Uterus (tissue), 4 donors: ENCODE data around the gene NECAB2. TPM values are rescaled to one million over a fixed set of nuclear protein-coding genes. Genes with fewer than 3 reads are reported as not detected.

Experiments
- DNase-seq, 2 donors: peaks; one replicate each; pipeline ENCODE4 v3.0.0-alpha.2; 2019 to 2020
- H3K27ac ChIP-seq, 2 donors: fragments of 200-600 bp; sonication (generic); 1 replicate in 1 of 2; 2 replicates in 1 of 2; pipeline ENCODE4 v1.5.1; 2016 to 2018
- H3K27me3 ChIP-seq, 2 donors: fragments of 200-600 bp; sonication (generic); one replicate each; pipeline ENCODE4 v1.5.1; 2018 to 2019; ENCODE audit warnings: control low read depth in 1 of 2
- H3K36me3 ChIP-seq, 2 donors: fragments of 200-600 bp; sonication (generic); one replicate each; pipeline ENCODE4 v1.5.1; 2019; ENCODE audit warnings: control low read depth in 1 of 2
- H3K4me1 ChIP-seq, 2 donors: fragments of 200-600 bp; sonication (generic); one replicate each; pipeline ENCODE4 v1.5.1; 2018 to 2019; ENCODE audit warnings: control low read depth in 1 of 2
- H3K4me3 ChIP-seq, 2 donors: fragments of 200-600 bp; sonication (generic); 1 replicate in 1 of 2; 2 replicates in 1 of 2; pipeline ENCODE4 v1.5.1; 2018 to 2019; ENCODE audit warnings: mild to moderate bottlenecking in 1 of 2
- H3K9me3 ChIP-seq, 2 donors: fragments of 200-600 bp; sonication (generic); one replicate each; pipeline ENCODE4 v1.5.1; 2019; ENCODE audit warnings: control low read depth in 1 of 2
- CTCF ChIP-seq, 4 experiments: fragments of 200-600 bp in 2 of 4; fragments of 450-650 bp in 2 of 4; sonication (generic) in 2 of 4; IDR thresholded peaks; one replicate each; pipeline ENCODE4 v1.5.1; 2016 to 2019; ENCODE audit warnings: antibody characterized with exemption in 4 of 4, mild to moderate bottlenecking in 2 of 4, moderate library complexity in 1 of 4
- POLR2A ChIP-seq, 2 donors: fragments of 450-650 bp; IDR thresholded peaks; one replicate each; pipeline ENCODE4 v1.6.1; 2016; ENCODE audit warnings: antibody characterized with exemption in 2 of 2, mild to moderate bottlenecking in 1 of 2, moderate library complexity in 1 of 2
- intact Hi-C: fragments of 100-400 bp; cut with DNase I; formaldehyde crosslinking; loops from one replicate; pipeline ENCODE4 v1.15.1; 2023; ENCODE audit warnings: low total_unique reads
- total RNA-seq, 4 donors: library from RNA; depleted of rRNA in 3 of 4; stranded (reverse); fragments of >200 nt in 3 of 4; gene quantifications; one replicate each; pipeline versions ENCODE4 v1.1.0 to v1.2.4, GENCODE V29; 2014 to 2023
- donor health status: DM: yes; HTN: yes; CAD: no.

NECAB2 gene
- total RNA-seq, 4 donors from 2014 or later, result 1.1 to 1.4 TPM; not detected in 2

- Histone ChIP-seq H3K4me1 (no peaks in the 10 kb centered on the region), H3K9me3 (no peaks in the 10 kb centered on the region), H3K27ac (no peak overlapping the region), H3K36me3 (no peaks in the 10 kb centered on the region), H3K4me3 (no peak overlapping the region), H3K27me3 (no peaks in the 10 kb centered on the region)
- no peak for TF ChIP-seq CTCF (IDR thresholded peaks at IDR 0.05)
- TF ChIP-seq POLR2A (IDR thresholded peaks at IDR 0.05), result no peak
- intact Hi-C loops, result no loop called here
- no peak for DNase-seq
These were observed 26.7 kb downstream of the NECAB2 start for GRCh38 chr16:83994703-83995102.

- H3K27me3 ChIP-seq, result no peaks in the 10 kb centered on the region
- intact Hi-C loops, result no loop called here
- H3K9me3 ChIP-seq, result no peaks in the 10 kb centered on the region
- no peak for DNase-seq
- no peaks in the 10 kb centered on the region for H3K4me1 ChIP-seq
- H3K4me3 ChIP-seq, result no peak overlapping the region
- H3K27ac ChIP-seq, result no peak overlapping the region
- TF ChIP-seq CTCF (IDR thresholded peaks at IDR 0.05), result no peak
- TF ChIP-seq POLR2A (IDR thresholded peaks at IDR 0.05), result no peak
- no peaks in the 10 kb centered on the region for H3K36me3 ChIP-seq
These were observed 27.7 kb downstream of the NECAB2 start for GRCh38 chr16:83995754-83996153.

GRCh38 chr16:83996481-83997252, 28.6 kb downstream of the NECAB2 start:
- Histone ChIP-seq H3K9me3 (no peaks in the 10 kb centered on the region), H3K4me1 (no peaks in the 10 kb centered on the region), H3K27me3 (no peaks in the 10 kb centered on the region), H3K27ac (no peak overlapping the region), H3K4me3 (no peak overlapping the region), H3K36me3 (no peaks in the 10 kb centered on the region)
- TF ChIP-seq CTCF (IDR thresholded peaks at IDR 0.05) (no peak), POLR2A (IDR thresholded peaks at IDR 0.05) (no peak)
- intact Hi-C loops, result no loop called here
- no peak for DNase-seq

GRCh38 chr16:83998091-83998490, 30.0 kb downstream of the NECAB2 start:
- H3K4me1 ChIP-seq, result no peaks in the 10 kb centered on the region
- no peaks in the 10 kb centered on the region for H3K9me3 ChIP-seq
- intact Hi-C loops, result no loop called here
- H3K27ac ChIP-seq, result no peak overlapping the region
- no peak for DNase-seq
- H3K36me3 ChIP-seq, result no peaks in the 10 kb centered on the region
- H3K27me3 ChIP-seq, result no peaks in the 10 kb centered on the region
- no peak overlapping the region for H3K4me3 ChIP-seq
- TF ChIP-seq CTCF (IDR thresholded peaks at IDR 0.05) (no peak), POLR2A (IDR thresholded peaks at IDR 0.05) (no peak)

- TF ChIP-seq CTCF (IDR thresholded peaks at IDR 0.05) (no peak), POLR2A (IDR thresholded peaks at IDR 0.05) (no peak)
- no peaks in the 10 kb centered on the region for H3K9me3 ChIP-seq
- H3K4me3 ChIP-seq, result no peak overlapping the region
- no peak for DNase-seq
- H3K4me1 ChIP-seq, result no peaks in the 10 kb centered on the region
- no peak overlapping the region for H3K27ac ChIP-seq
- H3K27me3 ChIP-seq, result no peaks in the 10 kb centered on the region
- H3K36me3 ChIP-seq, result no peaks in the 10 kb centered on the region
- intact Hi-C loops, result no loop called here
These were observed 33.1 kb downstream of the NECAB2 start for GRCh38 chr16:84000989-84001642.
